DMS79 treated with DMSO at 0.1 percent for 48 hours (cell line): ENCODE data around the gene ZNF883.

Source experiments
- DNase-seq: peaks from one replicate; lab custom pipeline; 2025; lab: John Stamatoyannopoulos, UW

The ZNF883 gene

GRCh38 chr9:112917987-112918362 lies 94.0 kb downstream of the ZNF883 start:
- no peak for DNase-seq

GRCh38 chr9:112917047-112917986 lies 94.7 kb downstream of the ZNF883 start:
- DNase-seq, result no peak

GRCh38 chr9:112914524-112914923 lies 97.5 kb downstream of the ZNF883 start:
- DNase-seq, result no peak

GRCh38 chr9:112913326-112913725 lies 98.7 kb downstream of the ZNF883 start:
- no peak for DNase-seq

GRCh38 chr9:112912636-112913035 lies 99.4 kb downstream of the ZNF883 start:
- no peak for DNase-seq

GRCh38 chr9:112911736-112912135 lies 100.3 kb downstream of the ZNF883 start:
- no peak for DNase-seq
